Fibroblast of skin of scalp (primary cell): ENCODE results near the gene AMBP.
A peak's percentile ranks its signal among the peaks of the same experiment; 100 is the strongest.

Source experiments
- DNase-seq: peaks from one replicate; pipeline ENCODE4 v3.0.0-alpha.2; 2013

Gene AMBP

DNA sequence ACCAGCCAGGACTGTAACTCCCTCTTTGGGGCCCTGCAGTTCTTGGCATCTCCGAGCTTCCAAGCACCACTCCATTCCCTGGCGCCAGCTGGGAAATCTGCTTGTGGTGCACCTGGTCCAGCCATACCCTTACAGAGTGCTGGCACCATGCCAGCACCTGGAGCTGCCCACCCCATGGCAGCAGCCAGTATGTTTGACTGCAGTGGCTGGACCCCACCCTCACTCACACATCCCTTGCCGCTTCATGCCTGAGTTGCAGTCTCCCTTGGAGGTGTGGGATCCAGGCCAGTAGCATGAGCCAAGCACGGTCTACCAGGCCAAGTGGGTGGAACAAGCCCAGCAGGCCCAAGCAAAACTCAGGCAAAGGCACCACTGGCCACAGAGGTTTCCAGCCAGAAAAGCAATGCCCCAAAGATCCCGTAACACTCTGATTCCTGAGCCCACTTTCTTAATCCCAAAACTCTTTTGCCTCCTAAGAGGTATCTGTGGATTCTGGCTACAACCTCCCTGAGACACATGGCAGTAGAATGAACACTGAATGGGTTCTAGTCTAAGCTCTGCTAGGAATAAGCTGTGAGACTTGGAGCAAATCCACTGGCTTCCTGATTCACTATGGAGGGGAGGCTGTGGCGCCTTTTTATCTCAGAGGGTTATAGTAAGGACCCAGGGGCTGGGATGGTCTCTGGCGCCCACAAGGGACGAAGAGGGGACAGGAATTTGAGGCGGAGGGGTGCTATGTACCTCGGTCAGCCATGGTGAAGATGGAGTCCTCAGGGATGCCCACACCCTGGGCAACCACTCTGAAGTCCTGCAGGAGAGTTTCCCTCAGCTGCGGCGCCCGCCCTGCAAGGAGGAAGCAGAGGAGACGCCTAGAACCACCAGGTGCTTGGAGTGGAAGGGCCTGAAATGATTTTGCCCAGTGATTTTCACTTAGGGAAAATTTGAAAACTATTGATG is 5.6 kb downstream of the AMBP start:
- no peak for DNase-seq

DNA sequence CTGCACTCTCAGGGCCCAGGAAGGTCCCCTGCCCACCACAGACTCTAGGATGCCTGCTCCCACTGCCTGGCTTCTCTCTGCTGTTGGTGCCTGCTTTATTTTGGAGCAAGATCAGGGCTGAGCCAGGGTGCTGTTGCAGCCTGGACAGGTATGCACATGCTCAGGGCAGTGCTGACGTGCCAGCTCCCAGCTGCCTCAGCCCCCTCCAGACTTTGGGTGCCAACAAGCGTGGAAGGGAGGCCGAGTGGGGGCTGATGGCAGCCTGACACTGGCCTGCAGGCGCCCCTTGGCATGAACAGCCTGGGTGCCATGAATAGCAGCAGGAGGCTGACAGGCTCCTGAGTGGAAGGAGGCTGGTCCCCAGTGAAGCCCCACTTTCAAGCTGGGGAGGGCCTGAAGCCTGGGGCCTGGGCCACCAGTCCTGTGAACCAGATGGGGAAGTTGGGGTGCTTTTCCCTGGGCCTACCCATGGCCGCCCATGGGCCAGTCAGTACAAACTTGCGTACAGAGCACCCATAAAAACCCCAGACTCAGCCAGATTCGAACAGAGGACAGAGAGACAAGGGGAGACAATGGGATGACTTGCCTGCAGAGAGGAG is 6.8 kb downstream of the AMBP start:
- DNase-seq, result no peak

DNA sequence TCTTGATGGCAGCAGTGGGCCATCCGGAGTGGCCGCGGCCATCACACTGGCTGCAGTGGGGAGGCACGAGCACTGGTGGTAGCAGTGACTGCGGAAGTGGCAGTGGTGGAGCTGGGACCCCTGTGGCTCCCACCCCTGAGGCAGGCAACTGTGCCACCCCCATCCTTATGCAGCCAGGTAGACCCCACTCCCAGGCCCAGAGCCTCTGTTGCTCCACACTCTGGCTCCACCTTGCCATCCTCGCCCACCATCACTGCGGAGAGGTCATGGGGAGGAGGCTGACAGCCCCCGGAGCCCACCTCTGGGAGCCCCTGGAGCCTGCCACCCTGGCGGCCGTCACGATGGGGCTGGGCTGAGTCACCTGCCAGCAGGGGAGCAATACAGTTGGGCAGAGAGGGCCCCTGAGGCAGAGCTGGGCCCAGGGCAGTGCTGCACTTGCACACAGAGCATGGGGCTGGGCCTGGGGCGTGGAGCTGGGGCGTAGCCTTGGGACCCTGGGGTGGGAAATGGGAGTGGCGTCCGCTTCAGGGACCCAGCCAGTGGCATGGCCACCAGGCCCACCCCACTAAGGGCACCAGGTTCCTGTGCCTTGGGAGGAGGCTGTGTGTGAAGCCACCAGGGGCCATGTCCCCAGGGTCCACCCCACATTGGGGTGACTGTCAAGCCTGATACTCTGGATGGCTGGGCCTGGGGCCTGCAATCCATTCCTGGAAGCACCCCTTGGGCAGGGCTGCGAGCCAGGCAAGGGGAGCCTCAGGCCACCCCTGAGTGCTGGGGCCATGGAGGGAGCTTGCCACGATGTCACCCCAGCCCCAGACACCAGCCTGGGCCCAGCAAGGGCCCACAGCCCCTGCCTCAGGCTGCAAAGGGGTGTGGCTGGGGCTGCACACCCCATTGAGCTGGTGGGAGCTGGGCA is 7.7 kb downstream of the AMBP start:
- DNase-seq, result no peak

DNA sequence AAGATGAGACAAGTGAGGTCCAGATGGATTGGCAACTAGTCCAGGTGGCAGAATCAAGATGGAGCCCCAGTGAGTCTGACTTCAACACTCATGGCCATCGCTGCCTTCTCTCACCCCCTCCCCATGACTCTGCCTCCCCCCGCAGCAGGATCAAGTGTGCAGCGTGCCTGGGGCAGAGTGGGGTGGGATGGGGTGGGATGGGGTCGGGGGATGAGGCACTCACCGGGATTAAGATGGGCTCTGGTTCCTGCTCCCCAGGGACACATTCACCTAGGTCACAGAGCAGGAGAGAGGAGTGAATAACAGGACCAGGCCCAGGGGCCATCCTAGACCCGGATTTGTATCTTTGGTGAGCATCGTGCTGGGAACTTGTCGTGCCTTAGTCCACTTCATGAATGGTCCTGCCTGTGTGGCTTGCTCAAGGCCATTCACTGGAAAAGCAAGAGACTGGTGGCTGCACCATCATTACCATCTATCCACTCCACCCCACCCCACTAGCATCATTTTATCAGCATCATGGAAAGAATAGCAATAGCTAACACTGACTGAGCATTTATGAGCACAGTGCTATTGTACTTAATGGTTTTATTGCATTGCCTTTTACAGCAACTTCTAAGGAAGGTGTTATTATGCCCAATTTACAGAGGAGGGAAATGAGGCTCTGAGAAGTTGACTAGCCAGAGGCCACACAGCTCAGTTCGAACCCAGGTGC is 8.5 kb downstream of the AMBP start:
- DNase-seq, result no peak

DNA sequence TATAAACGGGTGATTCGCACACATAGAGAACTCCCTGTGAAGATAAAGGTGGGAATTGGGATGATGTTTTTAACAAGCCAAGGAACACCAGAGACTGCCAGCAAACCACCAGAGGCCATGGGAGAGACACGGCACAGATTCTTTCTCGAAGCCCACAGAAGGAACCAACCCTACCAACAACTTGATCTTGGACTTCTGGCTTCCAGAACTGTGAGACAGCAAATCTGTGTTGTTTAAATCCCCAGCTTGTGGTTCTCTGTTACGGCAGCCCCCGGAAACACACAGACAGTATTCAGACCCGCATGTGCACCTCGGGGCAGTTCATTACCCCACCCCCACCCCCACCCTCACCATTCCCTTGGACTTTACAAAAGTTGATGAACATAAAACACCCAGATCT is 12.8 kb downstream of the AMBP start:
- DNase-seq, result no peak

DNA sequence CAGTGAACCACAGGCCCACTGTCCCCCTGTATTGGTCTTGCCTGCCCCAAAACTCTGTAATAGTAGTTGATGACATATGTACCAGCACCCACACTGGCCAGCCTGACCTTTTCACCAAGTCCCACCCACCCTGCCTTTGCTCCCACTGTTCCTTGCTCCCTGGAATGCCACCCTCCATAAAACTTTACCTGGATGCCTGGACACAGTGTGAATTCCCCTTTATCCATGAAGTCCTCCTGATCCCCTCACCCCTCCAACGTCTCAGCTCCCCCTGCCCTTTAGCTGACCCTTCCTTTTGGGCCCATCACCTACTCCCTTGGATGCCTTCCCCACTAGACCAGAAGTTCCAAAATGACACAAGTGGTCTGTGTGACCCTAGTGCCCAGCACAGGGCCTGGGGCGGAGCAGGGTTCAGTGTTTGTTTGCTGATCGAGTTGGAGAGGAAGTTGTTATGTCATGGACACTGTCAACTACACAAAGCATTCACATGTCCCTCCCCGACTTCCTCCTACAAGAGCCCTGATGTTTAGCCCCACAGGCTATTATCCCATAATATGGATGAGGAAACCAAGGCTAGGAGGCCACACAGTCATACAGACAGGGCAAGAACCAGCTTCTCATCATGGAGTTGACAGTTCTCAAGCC is 16.1 kb downstream of the AMBP start:
- DNase-seq, result no peak

DNA sequence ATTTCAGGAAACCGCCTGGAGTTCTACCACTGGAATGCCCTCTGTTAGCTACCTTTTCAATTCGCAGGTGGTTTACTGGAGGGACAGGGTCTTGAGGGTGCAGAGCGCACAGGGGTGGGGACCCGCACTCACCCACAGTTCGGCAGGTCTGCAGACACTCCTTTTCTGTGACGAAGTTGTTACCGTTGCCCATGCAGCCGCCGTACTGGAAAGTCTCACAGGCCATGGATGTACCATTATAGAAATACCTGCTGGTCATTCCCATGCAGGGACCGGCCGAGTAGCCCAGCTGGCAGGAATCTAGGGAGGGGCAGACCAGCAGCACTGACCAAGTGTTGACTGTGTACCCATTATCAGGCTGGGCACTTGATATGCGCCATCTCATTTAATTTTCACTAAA is 16.8 kb downstream of the AMBP start:
- DNase-seq, result no peak

DNA sequence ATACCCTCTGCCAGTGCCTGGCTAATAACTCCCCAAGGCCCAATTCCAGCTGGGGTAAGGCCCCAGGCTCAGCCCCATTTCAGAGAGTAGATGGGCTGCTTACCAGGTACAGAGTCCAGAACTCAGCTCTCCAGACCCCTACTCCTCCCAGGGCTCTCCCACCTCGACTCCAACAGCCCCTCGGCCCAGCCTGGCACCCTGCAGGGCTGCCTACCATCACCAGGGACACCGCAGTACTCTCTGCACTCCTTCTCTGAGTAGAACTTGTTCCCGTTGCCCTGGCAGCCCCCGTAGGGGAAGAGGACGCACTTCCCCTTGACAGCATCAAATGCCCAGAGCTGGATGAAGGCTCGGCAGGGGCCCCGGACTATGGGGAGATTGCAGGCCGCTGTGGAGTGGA is 17.4 kb downstream of the AMBP start:
- no peak for DNase-seq

DNA sequence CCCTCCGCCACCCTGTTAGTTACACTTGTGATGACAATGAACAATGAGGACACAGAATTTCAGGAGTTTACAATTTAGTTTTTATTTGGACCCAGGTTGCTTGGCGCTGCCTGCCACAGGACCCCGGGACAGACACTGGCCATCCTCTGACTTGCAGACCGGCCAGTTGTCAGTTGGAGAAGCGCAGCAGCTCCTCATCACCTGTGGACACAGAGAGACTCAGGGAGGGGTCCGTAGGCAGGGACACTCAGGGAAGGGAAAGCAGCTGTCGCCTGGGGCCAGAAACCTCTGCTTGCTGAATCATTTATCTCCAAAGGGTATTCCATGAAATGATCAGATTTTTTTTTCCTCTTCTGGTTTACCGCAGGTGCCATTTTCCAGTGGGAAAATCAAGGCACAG is 18.0 kb downstream of the AMBP start:
- DNase-seq, result no peak

DNA sequence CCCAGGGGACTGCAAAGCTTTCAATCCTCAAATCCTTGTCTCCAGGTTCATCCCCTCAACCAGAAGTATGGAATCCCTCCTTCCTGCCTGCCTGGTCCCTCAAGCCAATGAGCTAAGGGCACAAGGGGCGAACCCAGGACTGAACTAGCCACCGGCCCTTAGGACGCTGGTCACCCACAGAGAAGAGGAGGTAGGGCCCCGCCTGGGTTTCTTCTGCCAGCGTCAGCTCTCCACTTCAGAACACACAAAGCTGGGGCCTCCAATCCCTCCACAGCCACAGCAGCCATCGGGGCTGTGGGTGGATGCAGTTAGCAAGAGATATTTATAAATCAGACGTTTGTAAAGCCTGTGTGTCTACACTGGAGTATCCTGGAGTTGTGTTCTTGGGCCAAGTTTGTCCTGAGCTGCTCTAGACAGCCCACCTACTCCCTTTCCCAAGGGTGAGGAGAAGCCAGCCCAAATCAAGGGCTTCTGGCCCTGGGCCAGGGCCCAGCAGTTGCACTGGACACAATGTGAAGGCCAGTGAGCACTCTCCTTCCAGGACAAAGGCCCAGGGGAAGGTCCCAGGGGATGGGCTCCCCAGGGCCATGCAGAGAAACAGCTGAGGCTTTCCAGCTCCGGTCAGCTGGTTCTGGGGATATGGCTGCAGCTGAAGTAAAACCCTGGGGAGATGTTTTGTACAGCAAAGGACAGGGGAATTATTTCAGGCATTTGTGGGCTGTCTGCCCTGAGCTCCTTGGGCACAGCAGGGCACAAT is 18.9 kb downstream of the AMBP start:
- peak; percentile 14 for DNase-seq

DNA sequence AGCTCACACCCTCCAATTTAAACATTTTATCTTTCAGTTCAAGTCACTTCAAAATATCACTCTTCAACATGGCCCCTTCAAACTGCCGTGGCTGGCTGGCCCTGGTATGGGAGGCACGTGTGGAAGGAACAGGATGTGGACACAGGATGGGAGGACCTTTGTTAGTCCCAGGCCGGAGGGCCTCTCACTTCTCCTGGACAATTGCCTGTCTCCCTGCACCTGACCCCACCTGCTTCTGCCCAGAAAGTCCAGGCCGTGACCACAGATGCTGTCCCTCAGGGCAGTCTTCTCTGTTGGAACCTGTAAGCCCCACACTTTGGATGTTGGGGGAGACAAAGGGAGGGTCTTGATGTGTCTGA is 19.4 kb downstream of the AMBP start:
- no peak for DNase-seq

DNA sequence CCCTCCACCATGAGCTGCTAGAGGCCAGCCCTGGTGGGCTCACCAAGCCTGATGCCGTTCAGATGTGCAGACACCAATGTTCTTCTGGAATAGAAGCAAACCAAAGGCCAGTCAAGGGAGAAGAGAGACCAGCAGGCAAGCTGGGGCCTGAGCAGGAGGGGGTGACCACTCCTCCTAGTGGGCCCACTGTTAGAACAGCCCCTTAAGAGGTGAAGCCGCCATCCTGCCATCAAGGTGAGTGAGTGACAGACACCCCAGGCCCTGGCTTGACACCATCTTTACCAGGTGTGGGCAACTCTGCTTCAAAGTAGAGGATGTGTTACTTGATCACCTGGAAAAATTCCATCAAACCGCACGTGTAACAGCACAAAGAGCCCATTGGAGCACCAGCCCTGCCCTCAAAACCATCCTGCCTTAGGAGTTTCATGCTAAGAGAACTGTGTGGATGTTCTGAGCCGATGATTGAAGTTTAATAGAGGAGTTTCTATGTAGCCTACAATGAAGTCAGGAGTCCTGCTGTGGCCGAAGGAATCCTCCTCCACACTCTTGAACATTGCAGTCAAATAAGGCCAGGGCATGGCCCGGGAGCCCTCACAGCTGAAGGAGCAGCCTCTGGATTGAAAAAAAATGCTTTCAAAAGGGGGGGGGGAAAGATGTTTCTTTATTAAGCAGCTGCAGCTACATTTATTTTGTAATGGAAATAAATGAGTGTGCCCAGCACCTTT is 20.8 kb downstream of the AMBP start:
- DNase-seq, result no peak

DNA sequence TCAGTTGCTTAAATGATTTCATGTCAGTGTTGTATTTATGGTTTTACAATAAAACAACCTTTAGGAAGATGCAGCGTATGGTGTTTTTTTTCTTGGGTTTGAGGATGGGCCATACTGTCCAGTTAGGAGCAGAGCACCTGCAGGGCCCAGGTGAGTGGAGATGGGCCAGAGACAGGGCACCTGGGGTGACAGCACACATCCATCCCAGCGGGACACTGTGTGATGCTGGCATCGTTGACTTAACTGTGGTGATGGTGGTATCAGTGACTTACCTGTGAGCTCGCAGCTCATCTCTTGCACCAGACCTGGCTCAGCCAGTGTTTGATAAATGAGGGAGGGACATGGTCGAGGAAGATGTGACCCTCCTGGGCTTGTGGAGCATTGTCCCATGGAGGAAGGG is 21.6 kb downstream of the AMBP start:
- DNase-seq, result no peak

DNA sequence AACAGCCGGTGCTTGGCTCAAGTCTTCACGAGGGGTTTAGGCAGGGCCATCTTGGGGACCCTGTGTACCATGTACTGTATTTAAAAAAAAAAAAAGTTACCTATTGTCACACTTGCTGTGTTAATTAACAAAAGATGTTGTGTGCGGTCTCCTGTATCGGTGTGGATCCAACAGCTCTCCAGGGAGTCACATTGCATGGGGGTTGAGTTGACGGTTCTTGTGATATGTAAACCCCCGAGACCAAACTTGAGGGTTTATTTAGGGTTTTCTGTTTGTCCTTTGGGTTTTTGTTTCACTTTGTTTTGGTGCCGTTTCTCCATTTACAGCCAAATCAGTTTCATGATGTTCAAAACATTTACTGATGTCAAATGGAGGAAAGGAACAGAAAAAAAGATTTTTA is 22.2 kb downstream of the AMBP start:
- no peak for DNase-seq

DNA sequence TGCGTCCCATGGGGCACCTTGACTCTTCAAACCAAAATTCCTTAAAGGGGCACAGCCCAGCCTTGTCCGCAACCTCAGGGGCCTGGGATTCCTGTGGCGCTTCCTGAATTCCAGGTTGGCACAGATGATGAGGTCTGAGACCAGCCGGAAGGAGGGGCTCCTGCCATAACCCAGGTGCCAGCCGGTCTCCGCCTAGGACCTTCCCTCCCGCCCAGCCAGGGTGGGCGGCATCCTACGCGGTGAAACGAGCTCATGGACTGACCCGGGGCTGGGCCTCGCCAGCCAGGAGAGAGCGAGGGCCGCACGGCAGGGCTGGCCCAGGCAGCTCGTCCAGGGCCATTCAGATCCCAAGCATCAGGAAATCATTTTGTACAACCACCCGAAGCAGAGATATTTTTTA is 23.0 kb downstream of the AMBP start:
- DNase-seq, result no peak

DNA sequence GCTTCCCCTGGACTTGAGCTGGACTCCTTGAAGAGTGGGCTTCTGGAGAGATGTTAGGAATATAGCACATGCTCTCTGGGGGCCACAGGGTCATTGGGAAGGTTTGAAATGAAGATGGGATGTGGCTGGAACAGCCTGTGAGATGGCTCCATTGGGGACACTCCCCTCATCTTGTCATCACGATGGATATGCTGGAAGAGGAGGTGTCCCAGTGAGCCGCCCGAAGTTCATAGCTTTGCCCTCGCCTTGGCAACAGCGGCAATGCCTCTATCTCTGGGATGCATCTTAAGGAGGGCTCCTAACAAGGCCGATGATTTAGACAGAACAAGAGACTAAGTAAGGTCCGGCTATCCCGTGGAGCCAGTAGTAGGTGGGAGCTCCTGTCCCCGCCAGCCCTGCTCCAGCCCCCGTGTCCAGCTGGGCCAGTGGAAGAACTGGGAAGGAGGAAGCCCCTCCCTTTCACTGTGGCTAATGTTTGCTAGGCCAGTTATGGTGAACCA is 23.9 kb downstream of the AMBP start:
- DNase-seq, result no peak

DNA sequence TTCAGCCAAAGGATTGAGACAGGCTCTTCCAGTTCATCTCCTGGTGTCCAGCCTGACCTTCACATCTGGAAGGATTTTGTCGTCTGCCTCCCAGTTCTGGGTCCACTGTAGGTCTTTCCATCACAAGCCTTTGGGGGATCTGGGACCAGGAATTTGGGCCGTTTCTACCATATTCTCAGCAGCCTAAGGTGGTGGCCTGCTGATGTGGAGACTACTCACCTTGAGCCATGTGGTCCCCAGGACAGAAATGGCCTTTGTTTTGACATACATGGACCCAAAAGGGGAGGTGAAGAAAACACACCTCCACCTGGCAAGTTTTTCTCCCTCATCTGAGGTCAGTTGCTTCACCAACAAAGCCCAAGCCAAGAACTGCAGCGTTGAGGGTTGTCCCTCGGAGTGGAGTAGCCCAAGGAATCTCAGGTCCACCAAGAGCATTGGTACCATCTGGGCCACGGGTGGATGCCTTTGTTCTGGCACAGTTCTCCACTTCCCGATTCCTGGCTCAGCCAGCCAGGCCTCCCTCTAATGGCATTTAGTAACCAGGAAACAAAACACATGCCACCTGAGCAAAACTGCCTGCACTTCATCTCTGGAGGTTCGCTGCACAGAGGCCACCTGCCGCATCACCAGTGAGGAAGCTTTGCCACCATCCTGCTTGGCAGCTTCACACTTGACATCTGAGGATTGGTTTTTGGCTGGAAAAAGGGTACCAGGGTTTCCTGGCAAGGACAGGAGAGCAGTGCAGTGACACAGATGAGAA is 24.7 kb downstream of the AMBP start:
- DNase-seq, result no peak

DNA sequence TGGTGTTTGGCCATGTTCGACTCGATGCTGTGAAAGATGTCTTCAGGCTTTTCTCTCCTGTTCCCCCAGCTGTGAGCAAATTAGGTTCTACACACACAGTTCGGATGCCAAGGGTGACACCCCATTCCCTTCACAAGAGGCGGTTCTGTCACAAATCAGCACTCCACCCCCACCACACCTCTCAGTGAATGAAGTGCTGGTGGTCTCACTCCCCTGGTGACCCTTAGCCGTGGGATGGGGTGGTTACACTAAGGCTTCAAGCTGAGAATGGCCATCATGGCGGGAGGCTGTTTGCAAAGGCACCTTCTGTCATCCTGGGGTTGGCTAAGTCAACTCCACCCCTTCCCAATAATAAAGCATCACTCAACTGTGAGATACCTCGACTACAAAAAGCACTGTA is 26.4 kb downstream of the AMBP start:
- no peak for DNase-seq

DNA sequence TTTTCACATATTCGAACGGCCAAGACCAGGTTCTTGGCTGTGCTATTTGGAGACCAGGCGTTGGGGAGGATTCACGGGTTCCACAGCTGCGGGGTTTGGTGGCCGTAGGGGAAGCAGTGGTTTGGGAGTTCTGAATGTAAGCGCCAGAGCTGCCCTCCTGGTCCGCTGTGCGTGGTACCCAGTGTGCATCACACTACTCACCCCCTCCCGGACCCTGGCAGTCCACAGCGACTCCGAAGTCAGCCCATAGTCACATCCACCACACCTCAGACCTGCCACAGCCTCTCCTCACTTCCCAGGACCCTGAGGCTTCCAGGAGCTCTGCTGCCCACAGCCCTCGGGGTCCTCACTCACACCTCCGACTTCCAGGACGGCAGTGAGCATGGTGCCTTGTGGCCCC is 26.8 kb downstream of the AMBP start:
- DNase-seq, result no peak

DNA sequence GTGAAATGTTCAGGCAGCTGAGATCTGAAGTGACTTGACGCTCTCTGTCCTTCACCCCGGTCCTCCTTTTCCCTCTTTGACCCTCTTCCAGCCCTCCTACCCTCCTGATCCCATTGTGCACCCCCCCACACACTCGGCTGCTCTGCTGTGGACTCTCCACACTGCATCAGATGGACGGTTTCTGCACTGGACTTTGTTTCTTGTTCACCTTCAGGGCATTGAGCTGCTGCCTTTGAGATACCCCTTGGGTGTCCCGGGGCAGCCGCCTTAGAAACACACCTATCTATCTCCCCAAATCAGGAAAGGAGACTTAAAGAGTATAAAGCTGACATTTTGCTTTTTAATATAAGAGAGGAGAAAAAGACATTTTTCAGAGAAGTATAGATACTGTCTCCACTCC is 27.5 kb downstream of the AMBP start:
- no peak for DNase-seq
